IMR-90 (cell line): ENCODE measurements around the gene GLMP. TPM values are rescaled to one million over a fixed set of nuclear protein-coding genes. Genes with fewer than 3 reads are reported as not detected.

ENCODE experiments used
- ATAC-seq: fragments of 200-7000 bp; cut with Tn5 transposase; 2 replicates; pipeline ENCODE4 v1.9.1; 2020; ENCODE audit warnings: low read depth, mild to moderate bottlenecking, moderate library complexity
- BruUV-seq: library from RNA; stranded (reverse); fragments of 400-500 nt; replicated peaks from 2 replicates; lab custom pipeline; 2021; lab: Mats Ljungman, UMichigan
- CTCF ChIA-PET: fragments of 300-600 bp; formaldehyde crosslinking; extraction: SDS; loops from one replicate; lab custom pipeline; 2021; ENCODE audit warnings: antibody characterized with exemption; lab: Yijun Ruan, JAX
- POLR2A ChIA-PET: fragments of 300-600 bp; sonication (Branson Sonifier 250); formaldehyde crosslinking; loops from one replicate; lab custom pipeline; 2022; ENCODE audit warnings: antibody characterized with exemption; ENCODE audit not compliant: unreplicated experiment; lab: Charles Lee
- DNase-seq: peaks from one replicate; pipeline ENCODE4 v3.0.0; 2013
- H2AFZ ChIP-seq: replicated peaks from 2 replicates; pipeline ENCODE3; 2013; ENCODE audit warnings: low read length, mild to moderate bottlenecking; ENCODE audit not compliant: poor library complexity
- H2AK5ac ChIP-seq: 2 replicates; pipeline ENCODE4 v1.6.1; 2013; ENCODE audit warnings: low read depth, low read length, inconsistent platforms
- H2AK9ac ChIP-seq: replicated peaks from 2 replicates; pipeline ENCODE3; 2013; ENCODE audit warnings: mild to moderate bottlenecking, low read depth, low read length, moderate library complexity; ENCODE audit not compliant: poor library complexity
- H2BK120ac ChIP-seq: 2 replicates; pipeline ENCODE4 v1.6.1; 2013; ENCODE audit warnings: low read depth, low read length, inconsistent platforms
- H2BK15ac ChIP-seq: 3 replicates; pipeline ENCODE4 v1.6.1; 2013; ENCODE audit warnings: low read depth, low read length, inconsistent platforms
- H2BK20ac ChIP-seq: 2 replicates; pipeline ENCODE4 v1.6.1; 2013; ENCODE audit warnings: low read depth, mild to moderate bottlenecking, inconsistent platforms, low read length, moderate library complexity
- H2BK5ac ChIP-seq: 2 replicates; pipeline ENCODE4 v1.6.1; 2013; ENCODE audit warnings: mild to moderate bottlenecking, low read depth, low read length, inconsistent platforms; ENCODE audit not compliant: poor library complexity, severe bottlenecking
- H3K14ac ChIP-seq: replicated peaks from 2 replicates; pipeline ENCODE4 v1.6.1; 2013; ENCODE audit warnings: low read depth, low read length, inconsistent platforms
- H3K18ac ChIP-seq: 2 replicates; pipeline ENCODE4 v1.6.1; 2013; ENCODE audit warnings: low read depth, low read length, control low read depth
- H3K23ac ChIP-seq: 2 replicates; pipeline ENCODE4 v1.6.1; 2013; ENCODE audit warnings: low read depth, low read length, inconsistent platforms
- H3K27ac ChIP-seq: 2 replicates; pipeline ENCODE4 v1.5.1; 2013; ENCODE audit warnings: mild to moderate bottlenecking, control low read depth, low read length; ENCODE audit not compliant: insufficient read depth
- H3K27me3 ChIP-seq: 2 replicates; pipeline ENCODE4 v1.6.1; 2013; ENCODE audit warnings: low read length; ENCODE audit not compliant: control insufficient read depth, insufficient read depth
- H3K36me3 ChIP-seq: 2 replicates; pipeline ENCODE4 v1.6.1; 2013; ENCODE audit warnings: low read length, mixed read lengths; ENCODE audit not compliant: control insufficient read depth, insufficient read depth
- H3K4ac ChIP-seq: 2 replicates; pipeline ENCODE4 v1.6.1; 2013; ENCODE audit warnings: low read depth, low read length, inconsistent platforms
- H3K4me1 ChIP-seq: 2 replicates; pipeline ENCODE4 v1.6.1; 2013; ENCODE audit warnings: low read length, mixed read lengths; ENCODE audit not compliant: control insufficient read depth, insufficient read depth
- H3K4me2 ChIP-seq: 2 replicates; pipeline ENCODE4 v1.6.1; 2013; ENCODE audit warnings: low read depth, mild to moderate bottlenecking, control low read depth, low read length, moderate library complexity
- H3K4me3 ChIP-seq: 2 replicates; pipeline ENCODE4 v1.5.1; 2013; ENCODE audit warnings: low read depth, mild to moderate bottlenecking, control low read depth, low read length, moderate library complexity; ENCODE audit not compliant: insufficient read depth
- H3K56ac ChIP-seq: 2 replicates; pipeline ENCODE4 v1.6.1; 2013; ENCODE audit warnings: low read length, inconsistent platforms; ENCODE audit not compliant: insufficient read depth; ENCODE audit errors: extremely low read depth
- H3K79me1 ChIP-seq, 2 experiments: 2 replicates each; pipeline ENCODE4 v1.6.1; 2013; ENCODE audit warnings: low read length in 2 of 2, inconsistent platforms in 1 of 2, low read depth in 1 of 2
- H3K9ac ChIP-seq: 2 replicates; pipeline ENCODE4 v1.6.1; 2013; ENCODE audit warnings: low read depth, low read length, control low read depth
- H3K9me1 ChIP-seq: 2 replicates; pipeline ENCODE4 v1.6.1; 2013; ENCODE audit warnings: low read length, inconsistent platforms; ENCODE audit not compliant: insufficient read depth
- H3K9me3 ChIP-seq: 2 replicates; pipeline ENCODE4 v1.6.1; 2013; ENCODE audit warnings: low read length; ENCODE audit not compliant: control insufficient read depth, insufficient read depth
- H4K20me1 ChIP-seq: 2 replicates; pipeline ENCODE4 v1.6.1; 2013; ENCODE audit warnings: low read length, inconsistent platforms; ENCODE audit not compliant: insufficient read depth
- H4K5ac ChIP-seq: 2 replicates; pipeline ENCODE4 v1.6.1; 2013; ENCODE audit warnings: mild to moderate bottlenecking, low read depth, low read length, control low read depth
- H4K8ac ChIP-seq, 2 experiments: 2 replicates each; pipeline ENCODE4 v1.6.1; 2013; ENCODE audit warnings: low read depth in 2 of 2, low read length in 2 of 2, control low read depth in 1 of 2, inconsistent platforms in 1 of 2
- H4K91ac ChIP-seq: 2 replicates; pipeline ENCODE4 v1.6.1; 2013; ENCODE audit warnings: low read depth, low read length, inconsistent platforms; ENCODE audit not compliant: insufficient read depth
- CEBPB ChIP-seq: IDR thresholded peaks from 2 replicates; pipeline ENCODE4 v1.6.1; 2012; ENCODE audit warnings: low read depth, low read length, improper control_type of control experiment
- POLR2A ChIP-seq: IDR thresholded peaks from 2 replicates; pipeline ENCODE4 v1.6.1; 2012; ENCODE audit warnings: mild to moderate bottlenecking, low read depth, low read length
- WGBS, 2 experiments: methylation state at CpG; one replicate each; pipeline versions ENCODE4 v1.1.5 to v1.1.7; 2013; ENCODE audit warnings: missing lambda C conversion rate in 2 of 2; ENCODE audit not compliant: insufficient read length in 1 of 2; ENCODE audit errors: extremely low coverage in 2 of 2; 5-methylcytosine and 5-hydroxymethylcytosine counted together
- dilution Hi-C: fragments of 300-500 bp; cut with HindIII; formaldehyde crosslinking; loops from one replicate; pipeline ENCODE4 v1.14.3; 2018; ENCODE audit warnings: low sequenced_read_pairs; ENCODE audit not compliant: unreplicated experiment
- in situ Hi-C: fragments of 300-500 bp; cut with MboI; formaldehyde crosslinking; loops from 3 replicates; pipeline ENCODE4 v1.14.3; 2019; ENCODE audit warnings: low sequenced_read_pairs, inconsistent platforms, mixed read lengths
- intact Hi-C: fragments of 100-400 bp; cut with micrococcal nuclease; formaldehyde crosslinking; loops from 2 replicates; pipeline ENCODE4 v1.10.0; 2022
- polyA plus RNA-seq, 3 experiments: library from polyadenylated mRNA; depleted of rRNA; stranded (reverse); fragments of >200 nt; gene quantifications; 2 replicates each; pipeline ENCODE4 v1.2.3, GENCODE V29; 2012; ENCODE audit warnings: low replicate concordance in 1 of 3
- total RNA-seq: library from RNA; depleted of rRNA; stranded (reverse); fragments of >200 nt; gene quantifications from 2 replicates; pipeline ENCODE4 v1.2.3, GENCODE V29; 2012

The GLMP gene
- total and polyA plus RNA-seq, 2 of the 4 experiments (the other 2 are of a cell fraction) = 32.6 to 43.1 TPM

- H2AFZ ChIP-seq = no peak overlapping the region
- no peak overlapping the region for H4K5ac ChIP-seq
- no peak overlapping the region for H3K23ac ChIP-seq
- ChIA-PET CTCF (no interaction called here), POLR2A (no interaction called here)
- H3K14ac ChIP-seq = no peak overlapping the region
- no peak for TF ChIP-seq POLR2A
- TF ChIP-seq CEBPB = peak; percentile 3; the same call in 1 of the 2 replicates
- no TSS peak for BruUV-seq
- no peak overlapping the region for H3K4me2 ChIP-seq
- H3K9ac ChIP-seq = no peak overlapping the region
- in situ Hi-C loops (no loop called here), intact Hi-C loops (no loop called here), dilution Hi-C loops (no loop called here)
- H3K79me1 ChIP-seq = peaks cover 27 to 48% of the 10 kb centered on the region in 2 experiments; a peak in 3 of 4 replicates
- no peak overlapping the region for H3K18ac ChIP-seq
- H2BK5ac ChIP-seq = no peak overlapping the region
- no peak overlapping the region for H3K4ac ChIP-seq
- DNase-seq (no peak), ATAC-seq (no peak)
- peaks cover 7% of the 10 kb centered on the region for H3K9me1 ChIP-seq
- peaks cover 19% of the 10 kb centered on the region for H4K20me1 ChIP-seq
- no peak overlapping the region for H3K4me3 ChIP-seq
- H2BK15ac ChIP-seq = no peak overlapping the region
- no peak overlapping the region for H2AK9ac ChIP-seq
- no peak overlapping the region for H2BK120ac ChIP-seq
- no peak overlapping the region for H3K56ac ChIP-seq
- H3K9me3 ChIP-seq = no peaks in the 10 kb centered on the region
- WGBS, 2 experiments = 78% methylated on average over 3 of the region's 4 CpGs; no CpG with 5 or more reads in 1 of the 2 experiments
- H2BK20ac ChIP-seq = no peak overlapping the region
- no peak overlapping the region for H2AK5ac ChIP-seq
- H3K36me3 ChIP-seq = peaks cover 10% of the 10 kb centered on the region; the same call in 1 of the 2 replicates
- H3K27ac ChIP-seq = no peak overlapping the region
- no peaks in the 10 kb centered on the region for H3K27me3 ChIP-seq
- peaks cover 9% of the 10 kb centered on the region for H3K4me1 ChIP-seq
- H4K8ac ChIP-seq = no peak overlapping the region
- H4K91ac ChIP-seq = no peak overlapping the region
These were observed 10.7 kb downstream of the GLMP start for GRCh38 chr1:156284757-156285156.
